Osteoblast (primary cell): ENCODE measurements around the gene GNB3. TPM values are rescaled to one million over a fixed set of nuclear protein-coding genes. Genes with fewer than 3 reads are reported as not detected.
A peak's percentile ranks its signal among the peaks of the same experiment; 100 is the strongest.

ENCODE experiments used
- DNase-seq: peaks from one replicate; pipeline ENCODE4 v3.0.0; 2011; ENCODE audit warnings: low spot score, mixed read lengths; ENCODE audit not compliant: insufficient read length; ENCODE audit errors: missing footprints
- H2AFZ ChIP-seq: 2 replicates; pipeline ENCODE4 v1.6.0; 2011; ENCODE audit warnings: mild to moderate bottlenecking, low read length
- H3K27ac ChIP-seq: 2 replicates; pipeline ENCODE4 v1.5.1; 2011; ENCODE audit warnings: mild to moderate bottlenecking, low read depth, low read length, moderate library complexity
- H3K27me3 ChIP-seq: 2 replicates; pipeline ENCODE4 v1.6.0; 2012; ENCODE audit warnings: mild to moderate bottlenecking, control low read depth, inconsistent platforms, low read length, moderate library complexity; ENCODE audit not compliant: insufficient read depth
- H3K36me3 ChIP-seq: 2 replicates; pipeline ENCODE4 v1.5.1; 2011; ENCODE audit warnings: mild to moderate bottlenecking, low read length, control low read depth, moderate library complexity; ENCODE audit not compliant: insufficient read depth
- H3K4me1 ChIP-seq: 2 replicates; pipeline ENCODE4 v1.5.1; 2011; ENCODE audit warnings: mild to moderate bottlenecking, low read length, control low read depth, moderate library complexity; ENCODE audit not compliant: insufficient read depth
- H3K4me2 ChIP-seq: 2 replicates; pipeline ENCODE4 v1.6.0; 2011; ENCODE audit warnings: mild to moderate bottlenecking, low read length; ENCODE audit not compliant: insufficient read depth
- H3K4me3 ChIP-seq: fragments of 200-600 bp; sonication (generic); 3 replicates; pipeline ENCODE4 v1.5.1; 2012; ENCODE audit warnings: mild to moderate bottlenecking, low read length, inconsistent platforms; ENCODE audit not compliant: insufficient read depth
- H3K79me2 ChIP-seq: 2 replicates; pipeline ENCODE4 v1.6.0; 2012; ENCODE audit warnings: mild to moderate bottlenecking, low read length, control low read depth, inconsistent platforms; ENCODE audit not compliant: insufficient read depth
- H3K9me3 ChIP-seq: 2 replicates; pipeline ENCODE4 v1.5.1; 2011; ENCODE audit warnings: low read depth, low read length, control low read depth
- H4K20me1 ChIP-seq: 2 replicates; pipeline ENCODE4 v1.6.0; 2012; ENCODE audit warnings: mild to moderate bottlenecking, low read length, control low read depth; ENCODE audit not compliant: insufficient read depth
- CTCF ChIP-seq: IDR thresholded peaks from 2 replicates; pipeline ENCODE4 v1.5.1; 2011; ENCODE audit warnings: mild to moderate bottlenecking, low read depth, low read length, moderate library complexity; ENCODE audit errors: extremely low read depth
- total RNA-seq: library from RNA; depleted of rRNA; stranded (reverse); fragments of >200 nt; gene quantifications from 2 replicates; pipeline ENCODE4 v1.2.3, GENCODE V29; 2012

Gene GNB3
- total RNA-seq, 1 donor = 1.4 TPM

- TF ChIP-seq CTCF = no peak
- Histone ChIP-seq H3K79me2 (no peaks in the 10 kb centered on the region), H3K4me3 (no peak overlapping the region), H4K20me1 (no peaks in the 10 kb centered on the region), H3K9me3 (no peaks in the 10 kb centered on the region), H3K36me3 (no peaks in the 10 kb centered on the region), H3K4me2 (no peak overlapping the region), H3K4me1 (no peaks in the 10 kb centered on the region), H3K27ac (no peak overlapping the region), H3K27me3 (peaks cover 6% of the 10 kb centered on the region), H2AFZ (no peak overlapping the region)
- peak; percentile 11 for DNase-seq
These were observed 30.0 kb upstream of the GNB3 start for GRCh38 chr12:6810758-6811157.

- H3K27me3 ChIP-seq = peaks cover 6% of the 10 kb centered on the region
- no peak overlapping the region for H2AFZ ChIP-seq
- peaks cover 2% of the 10 kb centered on the region for H4K20me1 ChIP-seq
- H3K4me2 ChIP-seq = no peak overlapping the region
- no peaks in the 10 kb centered on the region for H3K36me3 ChIP-seq
- no peaks in the 10 kb centered on the region for H3K9me3 ChIP-seq
- no peak for TF ChIP-seq CTCF
- no peaks in the 10 kb centered on the region for H3K4me1 ChIP-seq
- peak; percentile 11 for DNase-seq
- H3K27ac ChIP-seq = no peak overlapping the region
- no peak overlapping the region for H3K4me3 ChIP-seq
- H3K79me2 ChIP-seq = no peaks in the 10 kb centered on the region
These were observed 27.4 kb upstream of the GNB3 start for GRCh38 chr12:6813363-6813762.

- no peak overlapping the region for H3K27ac ChIP-seq
- DNase-seq = no peak
- no peak overlapping the region for H3K4me3 ChIP-seq
- no peak overlapping the region for H2AFZ ChIP-seq
- H4K20me1 ChIP-seq = peaks cover 6% of the 10 kb centered on the region
- no peak for TF ChIP-seq CTCF
- no peaks in the 10 kb centered on the region for H3K4me1 ChIP-seq
- no peaks in the 10 kb centered on the region for H3K79me2 ChIP-seq
- no peaks in the 10 kb centered on the region for H3K36me3 ChIP-seq
- no peaks in the 10 kb centered on the region for H3K9me3 ChIP-seq
- H3K27me3 ChIP-seq = peaks cover 6% of the 10 kb centered on the region
- no peak overlapping the region for H3K4me2 ChIP-seq
These were observed 24.1 kb upstream of the GNB3 start for GRCh38 chr12:6816598-6816997.

- no peak overlapping the region for H3K4me3 ChIP-seq
- peaks cover 6% of the 10 kb centered on the region for H3K27me3 ChIP-seq
- H3K27ac ChIP-seq = no peak overlapping the region
These were observed 23.6 kb upstream of the GNB3 start for GRCh38 chr12:6817098-6817497.

More at GRCh38 chr12:6817098-6817497, 23.6 kb upstream of the GNB3 start:
- Histone ChIP-seq H2AFZ (no peak overlapping the region), H3K4me1 (peaks cover 5% of the 10 kb centered on the region), H3K36me3 (no peaks in the 10 kb centered on the region), H3K9me3 (no peaks in the 10 kb centered on the region), H3K79me2 (no peaks in the 10 kb centered on the region), H3K4me2 (no peak overlapping the region), H4K20me1 (peaks cover 6% of the 10 kb centered on the region)
- no peak for TF ChIP-seq CTCF
- peak; percentile 34 for DNase-seq
